GM15510 (cell line): ENCODE measurements around the gene TRIM37.

Experiments used
- POLR2A ChIP-seq: IDR thresholded peaks from 3 replicates; pipeline ENCODE4 v1.6.1; 2011; ENCODE audit warnings: borderline replicate concordance; ENCODE audit not compliant: insufficient read length; ENCODE audit errors: extremely low read depth

Gene TRIM37

DNA sequence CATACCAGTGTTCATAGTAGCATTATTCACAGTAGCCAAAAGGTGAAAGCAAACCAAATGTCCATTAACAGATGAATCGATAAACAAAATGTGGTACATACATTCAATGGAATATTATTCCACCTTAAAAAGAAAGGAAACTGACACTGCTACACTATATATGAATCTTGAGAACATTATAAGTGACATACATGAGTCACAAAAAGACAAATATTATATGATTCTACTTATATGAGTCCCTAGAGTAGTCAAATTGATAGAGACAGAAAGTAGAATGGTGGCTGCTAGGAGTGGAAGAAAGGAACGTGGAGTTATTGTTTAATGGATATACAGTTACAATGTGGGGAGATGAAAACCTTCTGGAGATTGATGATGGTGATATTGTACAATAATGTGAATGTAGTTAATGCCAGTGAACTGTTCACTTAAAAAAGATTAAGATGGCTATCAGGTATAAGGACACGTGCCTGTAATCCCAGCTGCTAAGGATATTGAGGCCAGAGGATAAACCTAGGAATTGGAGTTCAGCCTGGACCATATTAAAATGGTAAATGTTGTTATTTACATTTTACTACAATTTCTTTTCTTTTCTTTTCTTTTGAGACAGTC lies 20.2 kb upstream of the TRIM37 start:
- no peak for TF ChIP-seq POLR2A

GRCh38 chr17:59124665-59125064 lies 18.0 kb upstream of the TRIM37 start:
- no peak for TF ChIP-seq POLR2A

DNA sequence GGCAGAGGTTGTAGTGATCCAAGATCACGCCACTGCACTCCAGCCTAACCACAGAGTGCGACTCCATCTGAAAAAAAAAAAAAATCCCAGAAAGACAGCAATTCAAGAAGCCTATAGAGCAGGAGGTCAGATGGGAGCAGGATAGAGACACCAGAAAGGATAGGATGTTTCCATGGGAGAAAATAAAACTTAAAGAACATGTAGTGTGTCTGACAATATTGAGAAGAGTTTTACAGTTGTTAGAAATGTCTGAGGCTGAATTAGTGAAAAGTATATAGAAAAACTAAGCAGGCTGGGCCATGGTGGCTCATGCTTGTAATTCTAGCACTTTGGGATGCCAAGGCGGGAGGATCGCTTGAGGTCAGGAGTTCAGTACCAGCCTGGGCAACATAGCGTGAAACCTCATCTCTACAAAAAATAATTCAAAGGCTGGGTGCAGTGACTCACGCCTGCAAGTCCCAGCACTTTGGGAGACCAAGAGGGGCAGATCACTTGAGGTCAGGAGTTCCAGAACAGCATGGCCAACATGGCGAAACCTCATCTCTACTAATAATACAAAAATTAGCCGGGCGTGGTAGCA lies 15.3 kb upstream of the TRIM37 start:
- no peak for TF ChIP-seq POLR2A

DNA sequence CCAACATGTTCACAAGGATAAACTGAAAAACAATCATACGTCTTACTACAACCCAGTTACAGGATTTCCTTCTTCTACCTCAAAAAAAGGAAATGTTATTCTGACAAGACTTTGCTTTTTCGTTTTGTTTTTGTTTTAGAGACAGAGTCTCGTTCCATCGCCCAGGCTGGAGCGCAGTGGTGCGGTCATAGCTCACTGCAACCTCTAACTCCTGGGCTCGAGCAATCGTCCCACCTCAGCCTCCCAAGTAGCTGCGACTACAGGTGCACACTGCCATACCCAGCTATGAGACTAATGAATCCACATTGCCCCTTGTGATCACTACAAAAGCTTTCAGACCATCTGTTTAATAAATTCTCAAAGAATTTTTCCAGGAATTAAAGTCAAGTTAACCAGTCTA lies 8.8 kb upstream of the TRIM37 start:
- TF ChIP-seq POLR2A: no peak

DNA sequence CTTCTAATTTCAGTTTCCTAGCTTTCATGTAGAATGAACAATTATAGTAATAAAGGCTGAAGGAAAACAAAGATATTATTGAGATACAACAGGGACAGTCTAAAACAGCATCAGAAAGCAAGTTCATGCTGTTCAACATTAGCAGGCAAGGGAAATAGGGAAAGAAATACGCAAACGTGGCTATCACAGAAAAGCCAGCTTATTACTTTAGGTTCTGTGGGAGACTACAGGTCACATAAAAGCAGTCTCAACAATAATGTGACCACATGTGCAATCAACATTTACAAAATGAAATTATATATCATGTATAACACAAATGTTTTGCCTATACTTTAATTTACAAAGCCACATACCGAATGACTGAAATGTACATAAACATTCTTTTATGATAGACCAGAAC lies 4.9 kb upstream of the TRIM37 start:
- no peak for TF ChIP-seq POLR2A

GRCh38 chr17:59110973-59111372 lies 4.3 kb upstream of the TRIM37 start:
- TF ChIP-seq POLR2A: no peak

GRCh38 chr17:59108400-59109102 lies 1.9 kb upstream of the TRIM37 start:
- TF ChIP-seq POLR2A: no peak

GRCh38 chr17:59107306-59107670 lies 608 bp upstream of the TRIM37 start:
- no peak for TF ChIP-seq POLR2A

- TF ChIP-seq POLR2A: no peak
These were observed 723 bp downstream of the TRIM37 start for GRCh38 chr17:59105852-59106462.

- TF ChIP-seq POLR2A: no peak
These were observed 5.5 kb downstream of the TRIM37 start for GRCh38 chr17:59101178-59101577.

GRCh38 chr17:59097876-59098275 lies 8.8 kb downstream of the TRIM37 start:
- no peak for TF ChIP-seq POLR2A

DNA sequence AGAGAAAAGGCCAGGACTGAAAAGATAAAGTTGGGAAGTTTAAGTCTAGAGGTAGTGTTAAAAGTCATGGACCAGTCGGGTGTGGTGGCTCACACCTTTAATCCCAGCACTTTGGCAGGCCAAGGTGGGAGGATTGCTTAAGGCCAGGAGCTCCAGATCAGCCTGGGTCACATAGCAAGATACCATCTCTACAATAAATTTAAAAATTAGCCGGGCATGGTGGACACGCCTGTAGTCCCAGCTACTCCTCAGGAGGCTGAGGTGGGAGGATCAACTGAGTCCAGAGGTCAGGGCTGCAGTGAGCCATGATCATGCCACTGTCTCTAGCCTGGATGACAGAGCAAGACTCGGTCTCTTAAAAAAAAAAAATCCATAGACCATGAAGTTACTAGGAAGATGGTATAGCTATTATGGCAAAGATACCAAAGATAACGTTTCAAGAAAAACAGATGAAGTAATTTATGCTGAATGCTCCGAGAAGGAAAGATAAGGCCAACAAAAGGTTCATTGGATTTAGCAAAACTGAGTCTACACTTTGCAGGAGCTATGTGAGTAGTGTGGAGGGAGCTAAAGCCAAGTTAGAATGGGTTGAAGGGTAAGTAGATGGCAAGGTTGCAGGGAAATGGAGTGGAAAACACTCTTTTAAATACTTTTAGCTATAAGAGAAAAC lies 11.7 kb downstream of the TRIM37 start:
- TF ChIP-seq POLR2A: no peak

GRCh38 chr17:59093702-59094231 lies 12.9 kb downstream of the TRIM37 start:
- TF ChIP-seq POLR2A: no peak

GRCh38 chr17:59093145-59093701 lies 13.5 kb downstream of the TRIM37 start:
- no peak for TF ChIP-seq POLR2A

- TF ChIP-seq POLR2A: no peak
These were observed 22.5 kb downstream of the TRIM37 start for GRCh38 chr17:59084154-59084553.
